GM21576 (cell line): ENCODE data around the gene DVL3.

ENCODE experiments used
- ATAC-seq: cut with Tn5 transposase; IDR thresholded peaks from one replicate; pipeline ENCODE4 v1.9.1; 2021; ENCODE audit warnings: mild to moderate bottlenecking, moderate library complexity; ENCODE audit not compliant: unreplicated experiment

DVL3 gene

DNA sequence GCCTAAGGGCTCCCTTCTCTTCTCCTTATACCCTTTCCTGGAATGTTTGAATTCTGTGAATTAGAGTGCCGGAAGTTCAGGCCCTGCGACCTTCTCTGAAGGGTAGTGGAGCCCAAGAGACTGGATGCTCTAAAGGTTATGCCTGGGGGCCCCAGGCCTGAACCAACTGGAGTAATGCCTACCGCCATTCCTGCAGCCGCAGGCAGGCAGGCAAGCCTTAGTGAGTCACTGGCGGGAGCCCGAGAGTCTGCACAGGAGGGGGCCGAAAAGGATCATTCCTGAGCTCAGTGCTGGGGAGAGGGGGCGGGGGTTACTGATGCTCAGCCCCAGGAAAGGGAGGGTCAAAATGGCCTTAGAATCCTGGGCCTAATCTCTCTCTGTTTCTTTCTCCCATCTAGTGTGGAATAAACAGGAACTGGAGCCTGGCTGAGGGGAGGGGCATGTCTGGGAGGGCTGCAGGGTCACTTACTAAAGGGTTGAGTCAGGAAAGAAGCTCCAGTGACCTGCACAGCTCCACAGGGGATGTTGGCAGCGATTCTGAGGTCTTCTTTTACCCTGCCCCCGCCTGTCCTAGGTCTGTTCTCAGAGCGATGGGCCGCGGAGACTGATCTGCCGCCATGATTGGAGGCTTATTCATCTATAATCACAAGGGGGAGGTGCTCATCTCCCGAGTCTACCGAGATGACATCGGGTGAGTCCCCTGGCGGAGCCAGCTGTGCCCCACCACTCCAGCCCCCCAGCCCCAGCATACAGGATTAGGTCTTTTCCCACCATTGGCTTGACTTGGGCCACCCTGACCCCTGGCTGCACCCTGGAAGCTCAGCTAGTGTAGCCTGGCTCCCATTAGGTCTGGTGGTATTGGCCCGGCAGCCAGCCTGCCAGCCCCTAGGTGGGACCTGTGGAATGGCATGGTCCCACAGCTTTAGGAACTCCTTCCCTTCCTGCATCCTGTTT, 21.5 kb downstream of the DVL3 start:
- no peak for ATAC-seq

GRCh38 chr3:184177331-184177731, 22.2 kb downstream of the DVL3 start:
- ATAC-seq: no peak

GRCh38 chr3:184177767-184178306, 22.7 kb downstream of the DVL3 start:
- no peak for ATAC-seq

DNA sequence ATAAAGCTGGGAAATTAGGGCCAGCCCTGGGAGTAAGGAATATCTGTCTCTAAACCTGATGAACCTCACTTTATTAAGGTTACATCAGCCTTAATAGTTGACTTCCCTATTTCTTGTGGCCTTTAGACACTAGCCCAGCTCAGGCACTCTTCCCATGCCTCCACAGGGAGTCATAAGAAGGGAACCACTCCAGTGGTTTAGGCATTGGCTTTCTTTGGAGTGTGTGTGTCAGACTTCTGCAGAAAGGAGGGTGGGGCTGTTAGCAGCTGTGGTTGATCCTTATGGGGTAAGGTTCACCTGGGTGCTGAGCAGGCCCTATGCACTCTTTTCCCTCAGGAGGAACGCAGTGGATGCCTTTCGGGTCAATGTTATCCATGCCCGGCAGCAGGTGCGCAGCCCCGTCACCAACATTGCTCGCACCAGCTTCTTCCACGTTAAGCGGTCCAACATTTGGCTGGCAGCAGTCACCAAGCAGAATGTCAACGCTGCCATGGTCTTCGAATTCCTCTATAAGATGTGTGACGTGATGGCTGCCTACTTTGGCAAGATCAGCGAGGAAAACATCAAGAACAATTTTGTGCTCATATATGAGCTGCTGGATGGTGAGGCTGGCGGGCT, 23.5 kb downstream of the DVL3 start:
- ATAC-seq: no peak

DNA sequence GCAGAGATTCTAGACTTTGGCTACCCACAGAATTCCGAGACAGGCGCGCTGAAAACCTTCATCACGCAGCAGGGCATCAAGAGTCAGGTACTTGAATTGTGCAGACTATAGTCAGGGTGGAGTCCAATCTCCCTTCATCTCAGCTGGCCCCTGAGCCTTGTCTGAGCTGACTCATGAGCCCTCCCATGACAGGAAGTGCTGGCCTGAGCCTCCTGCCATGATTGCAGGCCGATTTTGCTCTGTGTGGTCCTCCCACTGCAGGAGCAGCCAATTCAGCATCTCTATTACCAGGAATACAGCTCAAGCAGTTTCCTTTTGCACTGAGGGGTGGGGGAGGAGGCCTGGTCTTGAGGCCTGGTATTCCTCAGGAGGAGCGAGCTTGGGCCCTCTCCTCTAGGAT, 25.0 kb downstream of the DVL3 start:
- ATAC-seq: no peak

DNA sequence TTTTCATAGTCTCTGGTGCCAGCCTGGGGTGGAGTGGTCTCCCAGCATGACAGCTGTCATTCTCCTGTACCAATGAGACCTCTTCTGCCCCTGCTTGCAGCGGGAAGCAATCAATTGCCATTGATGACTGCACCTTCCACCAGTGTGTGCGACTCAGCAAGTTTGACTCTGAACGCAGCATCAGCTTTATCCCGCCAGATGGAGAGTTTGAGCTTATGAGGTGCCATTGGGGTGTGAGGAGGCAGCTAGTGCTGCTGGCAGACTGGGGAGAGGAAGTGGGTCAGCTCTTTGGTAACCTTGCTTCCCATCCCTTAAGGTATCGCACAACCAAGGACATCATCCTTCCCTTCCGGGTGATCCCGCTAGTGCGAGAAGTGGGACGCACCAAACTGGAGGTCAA, 26.4 kb downstream of the DVL3 start:
- no peak for ATAC-seq

GRCh38 chr3:184183679-184184078, 28.5 kb downstream of the DVL3 start:
- ATAC-seq: no peak

DNA sequence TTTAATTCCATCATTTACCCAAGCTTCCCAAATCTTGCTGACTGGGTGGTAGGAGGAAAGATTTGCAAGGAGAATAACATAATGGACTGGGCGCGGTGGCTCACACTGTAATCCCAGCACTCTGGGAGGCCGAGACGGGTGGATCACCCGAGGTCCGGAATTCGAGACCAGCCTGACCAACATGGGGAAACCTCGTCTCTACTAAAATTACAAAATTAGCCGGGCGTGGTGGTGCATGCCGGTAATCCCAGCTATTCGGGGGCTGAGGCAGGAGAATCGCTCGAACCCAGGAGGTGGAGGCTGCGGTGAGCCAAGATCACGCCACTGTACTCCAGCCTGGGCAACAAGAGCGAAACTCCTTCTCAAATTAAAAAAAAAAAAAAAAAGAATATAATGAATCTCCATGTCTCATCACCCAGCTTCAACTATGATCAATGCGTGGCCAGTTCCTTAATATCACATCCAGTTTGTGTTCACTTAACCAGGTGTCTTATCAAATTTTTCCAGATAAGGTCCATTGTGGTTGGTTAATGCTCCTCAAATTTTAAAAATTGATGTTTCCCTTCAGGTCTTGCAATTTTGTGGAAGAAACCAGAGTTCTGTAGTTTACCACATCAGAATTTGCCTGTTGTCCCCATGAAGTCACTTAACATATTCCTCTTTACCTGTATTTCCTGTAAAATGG, 29.5 kb downstream of the DVL3 start:
- no peak for ATAC-seq

GRCh38 chr3:184185461-184186183, 30.4 kb downstream of the DVL3 start:
- peak; percentile 89 for ATAC-seq

DNA sequence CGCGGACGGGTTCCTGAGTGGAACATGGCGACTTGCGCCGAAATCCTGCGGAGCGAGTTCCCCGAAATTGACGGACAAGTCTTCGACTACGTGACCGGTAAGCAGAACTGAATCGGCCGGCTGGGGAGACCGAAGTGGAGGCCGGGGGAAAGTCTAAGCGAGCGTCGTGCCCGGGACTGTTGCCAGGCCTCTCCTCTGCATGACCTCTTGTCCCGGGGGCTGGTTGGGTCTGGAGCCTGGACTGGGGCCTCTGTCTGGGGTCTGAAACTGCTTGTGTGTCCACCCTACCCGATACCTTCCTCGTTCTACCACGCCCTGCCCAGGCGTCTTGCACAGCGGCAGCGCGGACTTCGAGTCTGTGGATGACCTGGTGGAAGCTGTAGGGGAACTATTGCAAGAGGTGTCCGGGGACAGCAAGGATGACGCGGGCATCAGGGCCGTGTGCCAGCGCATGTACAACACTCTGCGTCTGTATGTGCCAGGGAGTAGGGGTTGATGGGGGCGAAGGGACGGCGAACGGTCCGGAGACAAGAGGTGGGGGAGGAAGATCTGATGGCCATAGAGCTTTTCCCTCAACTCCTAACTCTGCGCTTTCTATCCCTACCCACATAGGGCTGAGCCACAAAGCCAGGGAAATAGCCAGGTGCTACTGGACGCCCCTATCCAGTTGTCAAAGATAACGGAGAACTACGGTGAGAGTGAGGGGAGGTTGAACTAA, 31.2 kb downstream of the DVL3 start, which contains the start of gene ABCF3:
Gene ABCF3, plus strand, starts transcription at position 16 of the 718 bp plus-strand sequence. Its CDS starts 9 bp downstream, at position 25.
- ATAC-seq: peak; percentile 12

- ATAC-seq: no peak
Observed at GRCh38 chr3:184186902-184187207, 31.7 kb downstream of the DVL3 start.

GRCh38 chr3:184188080-184188479, 32.9 kb downstream of the DVL3 start:
- ATAC-seq: no peak

DNA sequence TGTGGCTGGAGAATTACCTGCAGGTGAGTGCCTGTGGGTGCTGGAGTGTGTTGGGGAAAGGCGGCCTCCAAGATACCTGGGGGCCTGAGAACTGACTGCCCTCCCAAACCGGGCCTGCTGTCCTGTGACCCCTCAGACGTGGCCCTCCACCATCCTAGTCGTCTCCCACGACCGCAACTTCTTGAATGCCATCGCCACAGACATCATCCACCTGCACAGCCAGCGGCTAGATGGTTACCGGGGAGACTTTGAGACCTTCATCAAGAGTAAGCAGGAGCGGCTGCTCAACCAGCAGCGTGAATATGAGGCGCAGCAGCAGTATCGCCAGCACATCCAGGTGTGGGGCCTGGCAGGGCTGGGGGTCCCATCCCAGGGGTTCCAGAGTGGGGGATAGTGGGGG, 34.2 kb downstream of the DVL3 start:
- ATAC-seq: no peak

- ATAC-seq: no peak
Observed at GRCh38 chr3:184192889-184193288, 37.7 kb downstream of the DVL3 start.

- ATAC-seq: no peak
Observed at GRCh38 chr3:184193991-184194539, 38.9 kb downstream of the DVL3 start.

DNA sequence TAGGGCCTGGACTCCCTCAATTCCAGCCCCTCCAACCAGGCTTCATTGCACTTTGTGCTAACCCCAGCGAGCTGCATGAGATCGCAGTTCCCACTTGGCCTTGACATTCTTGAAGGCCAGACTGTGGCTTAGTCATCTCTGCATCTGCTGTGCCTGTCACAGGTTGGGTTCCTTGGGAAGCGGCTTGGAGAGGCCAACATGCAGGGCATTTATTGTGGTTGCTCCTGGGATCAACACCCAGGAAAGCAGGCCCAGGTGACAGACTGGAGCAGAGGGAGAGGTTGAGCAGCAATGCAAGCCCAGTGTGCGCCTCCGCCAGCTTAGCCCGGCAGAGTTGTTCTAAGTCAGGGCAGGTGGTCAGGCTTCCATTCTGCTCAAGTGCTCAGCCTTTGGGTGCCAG, 41.4 kb downstream of the DVL3 start:
- ATAC-seq: no peak

GRCh38 chr3:184198509-184198908, 43.3 kb downstream of the DVL3 start:
- no peak for ATAC-seq

GRCh38 chr3:184200825-184201224, 45.6 kb downstream of the DVL3 start:
- ATAC-seq: no peak

GRCh38 chr3:184203526-184203925, 48.3 kb downstream of the DVL3 start:
- no peak for ATAC-seq
